Neuronal stem cell (in vitro differentiated cells): ENCODE results near the gene PTPRG.

Source experiments
- DNase-seq: peaks from one replicate; pipeline ENCODE4 v3.0.0-alpha.2; 2013; ENCODE audit warnings: low spot score
- H2AFZ ChIP-seq: one replicate; pipeline ENCODE4 v1.6.1; 2013; ENCODE audit warnings: mild to moderate bottlenecking, low read length, inconsistent platforms
- H2AK5ac ChIP-seq: 2 replicates; pipeline ENCODE4 v1.6.1; 2013; ENCODE audit warnings: low read depth, mild to moderate bottlenecking, inconsistent platforms, low read length, moderate library complexity, mixed read lengths
- H2BK120ac ChIP-seq: 2 replicates; pipeline ENCODE4 v1.6.1; 2013; ENCODE audit warnings: low read depth, mild to moderate bottlenecking, inconsistent platforms, low read length, moderate library complexity, mixed read lengths
- H2BK12ac ChIP-seq: one replicate; pipeline ENCODE4 v1.6.1; 2013; ENCODE audit warnings: low read length, inconsistent platforms
- H2BK15ac ChIP-seq: 2 replicates; pipeline ENCODE4 v1.6.1; 2013; ENCODE audit warnings: mild to moderate bottlenecking, low read length, inconsistent platforms, mixed read lengths
- H2BK5ac ChIP-seq: one replicate; pipeline ENCODE4 v1.6.1; 2013; ENCODE audit warnings: inconsistent platforms, mild to moderate bottlenecking, low read length, moderate library complexity
- H3K14ac ChIP-seq: one replicate; pipeline ENCODE4 v1.6.1; 2013; ENCODE audit warnings: low read length, inconsistent platforms
- H3K18ac ChIP-seq: 2 replicates; pipeline ENCODE4 v1.6.1; 2013; ENCODE audit warnings: low read length, inconsistent platforms
- H3K23ac ChIP-seq: 2 replicates; pipeline ENCODE4 v1.6.1; 2013; ENCODE audit warnings: low read depth, mild to moderate bottlenecking, mixed read lengths, low read length, inconsistent platforms; ENCODE audit not compliant: poor library complexity
- H3K27ac ChIP-seq: replicated peaks from 3 replicates; pipeline ENCODE4 v1.5.1; 2013; ENCODE audit warnings: low read length, inconsistent platforms
- H3K27me3 ChIP-seq, 3 experiments: 2 replicates each; pipeline ENCODE4 v1.6.1; 2013; ENCODE audit warnings: low read length in 3 of 3, mild to moderate bottlenecking in 2 of 3, inconsistent platforms in 1 of 3, low read depth in 1 of 3, mixed read lengths in 1 of 3, moderate library complexity in 1 of 3; ENCODE audit not compliant: control insufficient read depth in 3 of 3, insufficient read depth in 3 of 3
- H3K36me3 ChIP-seq, 2 donors: replicated peaks in 1 of 2; 2 replicates each; pipeline ENCODE4 v1.6.1; 2013; ENCODE audit warnings: low read length in 2 of 2; ENCODE audit not compliant: control insufficient read depth in 2 of 2, insufficient read depth in 2 of 2
- H3K4ac ChIP-seq: 2 replicates; pipeline ENCODE4 v1.6.1; 2013; ENCODE audit warnings: inconsistent platforms, mild to moderate bottlenecking, low read length, moderate library complexity
- H3K4me1 ChIP-seq, 2 donors: 1 replicate in 1 of 2; 2 replicates in 1 of 2; pipeline ENCODE4 v1.6.1; 2013; ENCODE audit warnings: low read length in 2 of 2, low read depth in 1 of 2; ENCODE audit not compliant: control insufficient read depth in 2 of 2, insufficient read depth in 1 of 2
- H3K4me2 ChIP-seq: one replicate; pipeline ENCODE4 v1.6.1; 2013; ENCODE audit warnings: mild to moderate bottlenecking, low read length, inconsistent platforms; ENCODE audit not compliant: insufficient read depth, poor library complexity, severe bottlenecking
- H3K4me3 ChIP-seq, 2 donors: 2 replicates each; pipeline ENCODE4 v1.5.1; 2013; ENCODE audit warnings: low read length in 2 of 2, mild to moderate bottlenecking in 2 of 2, inconsistent platforms in 1 of 2, moderate library complexity in 1 of 2
- H3K79me1 ChIP-seq: one replicate; pipeline ENCODE4 v1.6.1; 2013; ENCODE audit warnings: low read depth, mild to moderate bottlenecking, inconsistent platforms, low read length, moderate library complexity
- H3K9ac ChIP-seq: one replicate; pipeline ENCODE4 v1.6.1; 2013; ENCODE audit warnings: mild to moderate bottlenecking, low read depth, low read length, inconsistent platforms; ENCODE audit not compliant: poor library complexity
- H3K9me3 ChIP-seq, 2 donors: replicated peaks in 1 of 2; 2 replicates each; pipeline versions ENCODE3 to v1.6.1; 2013; ENCODE audit warnings: low read length in 2 of 2, mild to moderate bottlenecking in 2 of 2, inconsistent platforms in 1 of 2, low read depth in 1 of 2, mixed read lengths in 1 of 2, moderate library complexity in 1 of 2; ENCODE audit not compliant: control insufficient read depth in 2 of 2, insufficient read depth in 1 of 2
- H4K8ac ChIP-seq: one replicate; pipeline ENCODE4 v1.6.1; 2013; ENCODE audit warnings: low read depth, mild to moderate bottlenecking, inconsistent platforms, low read length, moderate library complexity
- H4K91ac ChIP-seq: one replicate; pipeline ENCODE4 v1.6.1; 2013; ENCODE audit warnings: low read length, low read depth, mild to moderate bottlenecking, inconsistent platforms; ENCODE audit not compliant: poor library complexity
- WGBS, 2 donors: extraction: QIAGEN DNeasy Blood & Tissue Kit; methylation state at CpG; one replicate each; pipeline ENCODE4 v1.1.7; 2013; ENCODE audit warnings: missing lambda C conversion rate in 2 of 2, mixed read lengths in 1 of 2; ENCODE audit not compliant: insufficient read length in 2 of 2, insufficient replicate concordance in 1 of 2; ENCODE audit errors: extremely low coverage in 2 of 2; 5-methylcytosine and 5-hydroxymethylcytosine counted together

PTPRG gene

DNA sequence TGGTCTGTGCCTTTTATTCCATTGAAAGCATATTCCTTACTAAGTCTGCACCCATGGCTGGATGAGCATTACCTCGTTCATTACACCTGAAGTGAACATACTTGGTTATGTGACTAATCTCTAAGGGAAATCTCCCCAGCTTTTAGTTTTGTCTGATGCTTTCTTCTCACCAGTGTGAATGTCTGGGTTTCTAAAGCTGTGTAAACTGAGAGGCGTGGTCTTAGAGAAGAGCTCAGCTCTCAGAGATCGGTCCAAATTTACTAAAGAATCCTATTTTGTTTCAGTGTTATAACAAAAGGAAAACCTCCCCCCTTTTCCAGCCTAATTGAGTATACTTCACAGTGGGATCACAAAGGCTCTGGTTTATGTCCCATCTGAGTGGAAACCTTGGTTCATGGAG, 352.3 kb downstream of the PTPRG start:
- Histone ChIP-seq H3K9me3 (no peaks in the 10 kb centered on the region), H4K91ac (no peak overlapping the region), H2AK5ac (no peak overlapping the region), H2BK12ac (no peak overlapping the region), H3K14ac (no peak overlapping the region), H3K18ac (no peak overlapping the region), H3K9ac (no peak overlapping the region), H3K4ac (no peak overlapping the region), H2BK15ac (no peak overlapping the region), H3K27ac (no peak overlapping the region), H3K4me3 (no peak overlapping the region), H3K79me1 (no peaks in the 10 kb centered on the region), H4K8ac (no peak overlapping the region), H3K36me3 (no peaks in the 10 kb centered on the region), H3K27me3 (no peaks in the 10 kb centered on the region), H2BK5ac (no peak overlapping the region), H2AFZ (no peak overlapping the region), H3K4me2 (no peak overlapping the region), H3K4me1 (peaks cover 5 to 6% of the 10 kb centered on the region in 2 donors), H2BK120ac (no peak overlapping the region), H3K23ac (no peak overlapping the region)
- DNase-seq = no peak
- no CpG with 5 or more reads among the region's 3 CpGs for WGBS, 2 donors

DNA sequence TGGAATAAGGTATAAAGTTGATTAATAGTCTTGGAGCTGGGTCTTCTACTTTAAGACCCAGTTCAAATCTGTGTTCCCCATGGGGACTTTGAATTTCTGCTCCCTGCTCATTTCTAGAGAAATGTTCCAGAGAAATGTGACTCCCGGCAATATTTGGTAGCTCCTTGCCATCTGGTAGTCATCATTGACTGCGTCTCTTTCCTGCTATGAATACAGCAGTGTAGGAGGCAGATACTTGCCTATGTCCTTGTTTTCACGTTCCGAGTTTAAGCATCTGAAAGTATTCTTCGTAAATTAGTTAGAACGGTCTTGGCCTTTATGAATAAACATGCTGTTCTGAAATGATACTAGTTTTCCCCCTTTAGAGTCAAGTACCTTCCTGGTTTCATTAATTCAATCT, 352.9 kb downstream of the PTPRG start:
- H2AFZ ChIP-seq = no peak overlapping the region
- H3K4ac ChIP-seq = no peak overlapping the region
- no peaks in the 10 kb centered on the region for H3K36me3 ChIP-seq
- no peak overlapping the region for H3K9ac ChIP-seq
- H3K18ac ChIP-seq = no peak overlapping the region
- no peak overlapping the region for H4K8ac ChIP-seq
- H3K23ac ChIP-seq = no peak overlapping the region
- H2BK5ac ChIP-seq = no peak overlapping the region
- peaks cover 5 to 10% of the 10 kb centered on the region in 2 donors for H3K4me1 ChIP-seq
- no peak for DNase-seq
- no peak overlapping the region for H4K91ac ChIP-seq
- H2BK120ac ChIP-seq = no peak overlapping the region
- H3K14ac ChIP-seq = no peak overlapping the region
- H3K27me3 ChIP-seq = no peaks in the 10 kb centered on the region
- no CpG with 5 or more reads among the region's 6 CpGs for WGBS, 2 donors
- no peak overlapping the region for H3K4me2 ChIP-seq
- H3K79me1 ChIP-seq = no peaks in the 10 kb centered on the region
- H2BK12ac ChIP-seq = no peak overlapping the region
- no peak overlapping the region for H2BK15ac ChIP-seq
- H3K27ac ChIP-seq = no peak overlapping the region
- H3K9me3 ChIP-seq = no peaks in the 10 kb centered on the region
- no peak overlapping the region for H2AK5ac ChIP-seq
- H3K4me3 ChIP-seq = no peak overlapping the region

DNA sequence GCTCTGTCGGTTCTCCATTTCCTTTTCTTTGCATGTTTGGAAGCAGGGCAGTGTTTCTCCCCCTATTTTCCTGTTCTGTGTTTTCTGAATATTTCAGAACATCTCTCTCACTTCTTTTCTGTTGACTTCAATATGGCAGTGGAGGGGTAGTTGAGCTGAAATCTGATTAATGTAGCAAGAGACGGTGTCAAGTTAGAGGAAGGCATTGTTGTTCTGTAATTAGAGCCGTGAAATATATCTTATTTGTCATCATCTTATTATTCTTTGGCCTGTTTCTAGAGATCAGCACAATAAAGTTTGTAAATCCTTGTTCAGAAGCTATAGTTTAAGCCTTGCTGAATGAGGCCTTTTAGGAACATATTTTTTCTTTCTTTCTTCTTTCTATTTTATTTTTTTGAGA, 353.9 kb downstream of the PTPRG start:
- no peaks in the 10 kb centered on the region for H3K79me1 ChIP-seq
- H3K27ac ChIP-seq = no peak overlapping the region
- no peak overlapping the region for H3K14ac ChIP-seq
- no peak overlapping the region for H2BK15ac ChIP-seq
- H3K4me2 ChIP-seq = no peak overlapping the region
- no peaks in the 10 kb centered on the region for H3K9me3 ChIP-seq
- H3K9ac ChIP-seq = no peak overlapping the region
- WGBS, 2 donors = no CpG with 5 or more reads among the region's 3 CpGs
- no peak overlapping the region for H3K4ac ChIP-seq
- H4K91ac ChIP-seq = no peak overlapping the region
- no peak overlapping the region for H2AFZ ChIP-seq
- no peak overlapping the region for H2BK5ac ChIP-seq
- H2BK120ac ChIP-seq = no peak overlapping the region
- H3K23ac ChIP-seq = no peak overlapping the region
- H3K36me3 ChIP-seq = no peaks in the 10 kb centered on the region
- DNase-seq = no peak
- no peak overlapping the region for H2BK12ac ChIP-seq
- H3K4me1 ChIP-seq = peaks cover 5 to 10% of the 10 kb centered on the region in 2 donors
- no peak overlapping the region for H3K4me3 ChIP-seq
- no peak overlapping the region for H2AK5ac ChIP-seq
- no peak overlapping the region for H3K18ac ChIP-seq
- no peaks in the 10 kb centered on the region for H3K27me3 ChIP-seq
- H4K8ac ChIP-seq = no peak overlapping the region

DNA sequence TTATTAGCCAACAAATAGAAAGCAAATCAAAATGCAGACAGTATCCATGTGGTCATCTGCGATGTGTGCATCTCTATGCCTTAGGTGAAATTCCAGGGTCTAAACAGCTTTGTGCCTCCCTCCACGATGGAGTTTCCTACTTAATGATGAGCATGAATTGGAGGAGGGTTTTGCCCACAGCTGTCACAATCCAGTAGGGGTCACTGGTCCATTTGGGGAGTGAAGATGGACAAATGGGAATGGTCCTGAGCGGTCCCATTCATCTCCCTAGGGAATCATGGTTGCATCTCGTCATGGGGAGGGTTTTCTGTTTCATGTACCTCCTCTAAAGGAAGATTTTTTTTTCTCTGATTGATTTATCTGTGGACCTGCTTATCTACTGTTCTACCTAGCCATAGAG, 358.0 kb downstream of the PTPRG start:
- Histone ChIP-seq H4K91ac (no peak overlapping the region), H3K9me3 (no peaks in the 10 kb centered on the region), H3K27ac (no peak overlapping the region), H3K4ac (no peak overlapping the region), H2BK120ac (no peak overlapping the region), H3K4me1 (peaks cover 9 to 15% of the 10 kb centered on the region in 2 donors), H3K18ac (no peak overlapping the region), H2BK5ac (no peak overlapping the region), H4K8ac (no peak overlapping the region), H2AK5ac (no peak overlapping the region), H2AFZ (no peak overlapping the region), H3K9ac (no peak overlapping the region), H3K14ac (no peak overlapping the region), H3K36me3 (no peaks in the 10 kb centered on the region), H3K23ac (no peak overlapping the region), H2BK15ac (no peak overlapping the region), H2BK12ac (no peak overlapping the region), H3K79me1 (peaks cover 2% of the 10 kb centered on the region), H3K27me3 (no peaks in the 10 kb centered on the region), H3K4me2 (no peak overlapping the region), H3K4me3 (no peak overlapping the region)
- no CpG with 5 or more reads among the region's 4 CpGs for WGBS, 2 donors
- DNase-seq = no peak
